Measurements from ENCODE around the gene LRMDA.

LRMDA gene

GRCh38 chr10:76456197-76456596, 1024.8 kb downstream of the LRMDA start:
- TF ChIP-seq, protein P1, sequence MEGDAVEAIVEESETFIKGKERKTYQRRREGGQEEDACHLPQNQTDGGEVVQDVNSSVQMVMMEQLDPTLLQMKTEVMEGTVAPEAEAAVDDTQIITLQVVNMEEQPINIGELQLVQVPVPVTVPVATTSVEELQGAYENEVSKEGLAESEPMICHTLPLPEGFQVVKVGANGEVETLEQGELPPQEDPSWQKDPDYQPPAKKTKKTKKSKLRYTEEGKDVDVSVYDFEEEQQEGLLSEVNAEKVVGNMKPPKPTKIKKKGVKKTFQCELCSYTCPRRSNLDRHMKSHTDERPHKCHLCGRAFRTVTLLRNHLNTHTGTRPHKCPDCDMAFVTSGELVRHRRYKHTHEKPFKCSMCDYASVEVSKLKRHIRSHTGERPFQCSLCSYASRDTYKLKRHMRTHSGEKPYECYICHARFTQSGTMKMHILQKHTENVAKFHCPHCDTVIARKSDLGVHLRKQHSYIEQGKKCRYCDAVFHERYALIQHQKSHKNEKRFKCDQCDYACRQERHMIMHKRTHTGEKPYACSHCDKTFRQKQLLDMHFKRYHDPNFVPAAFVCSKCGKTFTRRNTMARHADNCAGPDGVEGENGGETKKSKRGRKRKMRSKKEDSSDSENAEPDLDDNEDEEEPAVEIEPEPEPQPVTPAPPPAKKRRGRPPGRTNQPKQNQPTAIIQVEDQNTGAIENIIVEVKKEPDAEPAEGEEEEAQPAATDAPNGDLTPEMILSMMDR (IDR thresholded peaks at IDR 0.05; ENCODE audit: insufficient read depth, low read depth, low read length, missing control alignments) = no peak
- no peak for DNase-seq (ENCODE audit: low read depth)
- H3K4me3 ChIP-seq (ENCODE audit: low read depth, low read length) = no peak overlapping the region

DNA sequence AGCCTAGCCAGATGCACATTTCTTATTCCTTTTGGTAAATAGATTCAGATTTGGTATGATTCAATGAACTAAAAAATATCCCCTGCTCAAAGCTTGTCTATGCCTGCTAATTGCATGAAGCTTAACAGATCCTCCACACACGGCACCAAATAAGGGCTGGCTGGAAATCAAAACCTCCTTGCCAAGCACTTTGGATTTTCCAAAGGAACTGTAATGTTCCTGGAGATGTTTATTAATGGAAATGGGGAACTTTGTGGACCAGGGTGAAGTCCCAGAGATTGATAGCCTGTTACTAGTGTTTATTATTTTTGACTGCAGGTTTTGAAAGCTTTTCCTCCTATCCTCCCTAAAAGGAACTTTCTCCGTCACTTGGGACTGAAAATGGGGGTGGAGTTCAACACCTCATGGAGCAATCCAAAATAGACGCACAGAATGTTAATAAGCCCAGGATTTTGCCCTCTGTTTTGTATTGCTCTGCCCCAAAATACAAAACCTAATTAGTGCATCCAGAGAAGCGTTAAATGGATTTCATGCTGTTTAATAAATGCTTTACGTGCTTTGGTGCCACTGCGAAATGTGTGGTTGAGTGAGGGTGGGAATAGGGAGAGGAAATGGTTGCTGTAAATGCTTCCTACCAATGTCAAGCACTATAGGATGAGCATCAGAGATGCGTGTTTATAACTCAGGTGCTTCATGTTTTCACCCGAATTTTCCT, 1027.7 kb downstream of the LRMDA start:
- no peak overlapping the region for H3K4me3 ChIP-seq (ENCODE audit: low read depth, low read length)
- DNase-seq (ENCODE audit: low read depth) = no peak
- TF ChIP-seq, protein P1 (IDR thresholded peaks at IDR 0.05; ENCODE audit: insufficient read depth, low read depth, low read length, missing control alignments) = no peak

- no peak for DNase-seq (ENCODE audit: low read depth)
- no peak overlapping the region for H3K4me3 ChIP-seq (ENCODE audit: low read depth, low read length)
- TF ChIP-seq, protein P1 (IDR thresholded peaks at IDR 0.05; ENCODE audit: insufficient read depth, low read depth, low read length, missing control alignments) = no peak
Measured at GRCh38 chr10:76461024-76461423, 1029.6 kb downstream of the LRMDA start.

GRCh38 chr10:76463111-76463510, 1031.7 kb downstream of the LRMDA start:
- TF ChIP-seq, protein P1 (IDR thresholded peaks at IDR 0.05; ENCODE audit: insufficient read depth, low read depth, low read length, missing control alignments) = no peak
- H3K4me3 ChIP-seq (ENCODE audit: low read depth, low read length) = no peak overlapping the region

DNA sequence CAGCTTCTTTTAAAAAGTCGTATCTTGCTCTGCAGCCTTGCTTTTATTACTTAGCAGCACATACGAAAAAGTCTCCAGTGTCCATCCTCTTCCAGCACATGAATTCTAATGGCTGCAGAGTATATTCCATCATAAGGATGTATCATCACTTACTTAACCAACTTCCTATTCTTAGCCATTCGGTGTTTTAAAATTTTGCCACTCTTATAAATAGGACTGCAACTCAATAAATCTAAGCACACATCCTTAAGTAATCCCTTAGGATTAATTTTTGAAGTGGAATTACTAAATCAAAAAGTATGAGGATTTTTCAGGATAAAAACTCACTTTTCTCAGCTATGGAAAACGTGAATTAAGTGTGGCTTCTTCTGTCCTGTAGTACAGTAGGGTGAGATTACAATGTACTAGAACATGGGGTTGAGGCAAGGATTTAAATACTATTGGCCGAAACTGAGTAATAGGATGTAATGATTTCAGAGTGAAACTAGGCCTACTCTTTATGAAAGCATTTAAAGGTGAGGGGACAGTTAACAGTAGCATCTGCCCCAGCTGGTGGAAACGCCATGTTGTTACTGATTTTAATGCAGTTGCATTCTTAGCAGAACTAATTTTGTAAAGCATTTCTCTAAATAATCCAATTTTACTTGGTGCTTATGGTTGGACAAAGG, 1035.5 kb downstream of the LRMDA start:
- TF ChIP-seq, protein P1 (IDR thresholded peaks at IDR 0.05; ENCODE audit: insufficient read depth, low read depth, low read length, missing control alignments) = no peak
- no peak for DNase-seq (ENCODE audit: low read depth)

More at GRCh38 chr10:76463111-76463510, 1031.7 kb downstream of the LRMDA start:
- no peak for DNase-seq (ENCODE audit: low read depth)

DNA sequence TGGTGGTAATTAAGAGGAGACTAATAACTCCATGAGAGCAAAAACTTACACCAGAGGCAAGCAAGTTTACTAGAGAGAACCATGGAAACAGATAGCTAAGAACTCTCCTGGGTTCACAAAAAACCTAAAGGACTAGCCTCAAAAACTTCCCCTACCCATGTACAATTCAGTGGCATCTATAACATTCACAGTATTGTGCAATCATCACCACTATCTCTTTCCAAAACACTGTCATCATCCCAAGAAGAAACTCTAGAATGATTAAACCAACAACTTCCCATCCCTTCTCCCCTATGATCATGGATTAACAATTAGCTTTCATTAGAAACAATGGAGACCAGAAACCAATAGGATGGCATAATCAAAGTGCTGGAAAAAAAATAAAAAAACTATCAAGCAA, 1038.3 kb downstream of the LRMDA start:
- TF ChIP-seq, protein P1 (IDR thresholded peaks at IDR 0.05; ENCODE audit: insufficient read depth, low read depth, low read length, missing control alignments) = no peak
- DNase-seq (ENCODE audit: low read depth) = no peak

More for the DNA sequence above, 1035.5 kb downstream of the LRMDA start:
- H3K4me3 ChIP-seq (ENCODE audit: low read depth, low read length) = no peak overlapping the region

More for the DNA sequence above, 1038.3 kb downstream of the LRMDA start:
- H3K4me3 ChIP-seq (ENCODE audit: low read depth, low read length) = no peak overlapping the region
